GM21515 (cell line): ENCODE results near the gene CWC27.

ENCODE experiments used
- ATAC-seq: cut with Tn5 transposase; IDR thresholded peaks from one replicate; pipeline ENCODE4 v1.9.1; 2021; ENCODE audit not compliant: unreplicated experiment

Gene CWC27

GRCh38 chr5:64768358-64769312 is at the start of gene CWC27, which contains the start of gene SREK1IP1:
Gene CWC27 (plus strand): TSS chr5:64768930. CDS start chr5:64769147, 217 bp downstream.
Gene SREK1IP1 (minus strand): TSS chr5:64768691. CDS start chr5:64768517, 174 bp downstream.
- ATAC-seq = peak; percentile 97

GRCh38 chr5:64722588-64722987 is 46.1 kb upstream of the CWC27 start:
- no peak for ATAC-seq

- no peak for ATAC-seq
Measured at GRCh38 chr5:64727150-64727549, 41.6 kb upstream of the CWC27 start.

GRCh38 chr5:64742411-64742810 is 26.3 kb upstream of the CWC27 start:
- ATAC-seq = no peak

GRCh38 chr5:64742821-64743220 is 25.9 kb upstream of the CWC27 start:
- ATAC-seq = no peak

GRCh38 chr5:64744914-64745313 is 23.8 kb upstream of the CWC27 start:
- ATAC-seq = no peak

GRCh38 chr5:64746446-64746845 is 22.3 kb upstream of the CWC27 start:
- no peak for ATAC-seq

- ATAC-seq = no peak
Measured at GRCh38 chr5:64749385-64749784, 19.3 kb upstream of the CWC27 start.

- ATAC-seq = no peak
Measured at GRCh38 chr5:64754066-64754465, 14.7 kb upstream of the CWC27 start.

- ATAC-seq = no peak
Measured at GRCh38 chr5:64758901-64759300, 9.8 kb upstream of the CWC27 start.

- no peak for ATAC-seq
Measured at GRCh38 chr5:64759960-64760660, 8.6 kb upstream of the CWC27 start.

GRCh38 chr5:64763948-64764503 is 4.7 kb upstream of the CWC27 start:
- ATAC-seq = no peak

- ATAC-seq = no peak
Measured at GRCh38 chr5:64765804-64766504, 2.8 kb upstream of the CWC27 start.

GRCh38 chr5:64766941-64767340 is 1.8 kb upstream of the CWC27 start:
- no peak for ATAC-seq

GRCh38 chr5:64767959-64768357 is 772 bp upstream of the CWC27 start:
- ATAC-seq = peak; percentile 10

- ATAC-seq = no peak
Measured at GRCh38 chr5:64769855-64770254, 1.1 kb downstream of the CWC27 start.

- ATAC-seq = no peak
Measured at GRCh38 chr5:64771736-64772135, 3.0 kb downstream of the CWC27 start.

GRCh38 chr5:64773533-64773932 is 4.8 kb downstream of the CWC27 start:
- ATAC-seq = peak; percentile 59

GRCh38 chr5:64775291-64775690 is 6.6 kb downstream of the CWC27 start:
- ATAC-seq = no peak

GRCh38 chr5:64784451-64785025 is 15.8 kb downstream of the CWC27 start:
- ATAC-seq = peak; percentile 85

GRCh38 chr5:64786372-64786771 is 17.6 kb downstream of the CWC27 start:
- ATAC-seq = no peak
